Ovary (tissue), 3 donors: ENCODE results near the gene NUAK1.

Experiments used
- EP300 ChIP-seq: sonication (generic); formaldehyde crosslinking; IDR thresholded peaks from one replicate; pipeline ENCODE4 v1.6.1; 2017; ENCODE audit warnings: antibody characterized with exemption
- POLR2A ChIP-seq: fragments of 450-650 bp; IDR thresholded peaks from one replicate; pipeline ENCODE4 v1.6.1; 2017; ENCODE audit warnings: antibody characterized with exemption, mild to moderate bottlenecking, moderate library complexity
- TF ChIP-seq, protein P1 (sequence below), 3 donors: fragments of 450-650 bp in 2 of 3; fragments of 200-600 bp in 1 of 3; IDR thresholded peaks; one replicate each; pipeline versions ENCODE4 v1.5.1 to v1.8.0; 2016 to 2022; ENCODE audit warnings: antibody characterized with exemption in 3 of 3, mild to moderate bottlenecking in 1 of 3
- donor health status: DM: no; HTN: no; CAD: no.

DNA sequence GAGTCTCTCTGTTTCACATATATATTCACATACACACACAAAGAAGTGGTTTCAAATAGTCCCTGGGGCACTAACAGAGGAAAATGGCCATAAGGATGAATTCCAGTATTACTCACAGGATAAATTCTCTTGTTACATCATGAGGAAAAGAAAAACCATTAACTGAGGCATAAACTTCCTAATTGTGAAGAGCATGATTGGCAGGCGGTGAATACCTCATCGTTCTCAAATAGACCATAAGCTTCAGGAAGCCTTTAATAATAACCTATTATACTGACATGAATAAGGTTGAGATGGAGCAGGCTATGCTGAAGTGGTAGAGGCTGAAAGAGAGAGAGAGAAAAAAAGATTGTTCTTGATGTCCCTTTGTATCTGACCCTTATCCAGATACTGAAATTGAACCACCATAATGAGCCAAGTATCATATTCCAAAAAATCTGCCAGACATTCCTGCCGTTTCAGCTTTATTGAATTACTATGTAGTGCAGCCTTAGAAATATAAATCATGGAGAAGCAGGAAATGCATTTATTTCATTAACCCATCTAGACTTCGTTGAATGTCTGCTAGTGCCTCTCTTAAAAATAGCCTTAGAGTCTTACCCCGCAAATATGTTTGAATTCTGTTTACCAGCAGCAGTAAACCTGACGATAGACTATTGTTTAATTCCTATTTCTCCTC, 86.8 kb downstream of the NUAK1 start:
- TF ChIP-seq, protein P1, sequence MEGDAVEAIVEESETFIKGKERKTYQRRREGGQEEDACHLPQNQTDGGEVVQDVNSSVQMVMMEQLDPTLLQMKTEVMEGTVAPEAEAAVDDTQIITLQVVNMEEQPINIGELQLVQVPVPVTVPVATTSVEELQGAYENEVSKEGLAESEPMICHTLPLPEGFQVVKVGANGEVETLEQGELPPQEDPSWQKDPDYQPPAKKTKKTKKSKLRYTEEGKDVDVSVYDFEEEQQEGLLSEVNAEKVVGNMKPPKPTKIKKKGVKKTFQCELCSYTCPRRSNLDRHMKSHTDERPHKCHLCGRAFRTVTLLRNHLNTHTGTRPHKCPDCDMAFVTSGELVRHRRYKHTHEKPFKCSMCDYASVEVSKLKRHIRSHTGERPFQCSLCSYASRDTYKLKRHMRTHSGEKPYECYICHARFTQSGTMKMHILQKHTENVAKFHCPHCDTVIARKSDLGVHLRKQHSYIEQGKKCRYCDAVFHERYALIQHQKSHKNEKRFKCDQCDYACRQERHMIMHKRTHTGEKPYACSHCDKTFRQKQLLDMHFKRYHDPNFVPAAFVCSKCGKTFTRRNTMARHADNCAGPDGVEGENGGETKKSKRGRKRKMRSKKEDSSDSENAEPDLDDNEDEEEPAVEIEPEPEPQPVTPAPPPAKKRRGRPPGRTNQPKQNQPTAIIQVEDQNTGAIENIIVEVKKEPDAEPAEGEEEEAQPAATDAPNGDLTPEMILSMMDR (IDR thresholded peaks at IDR 0.05) = no peak
- TF ChIP-seq POLR2A (no peak), EP300 (no peak)
